H9 (cell line): ENCODE measurements around the gene SPAM1. TPM values are rescaled to one million over a fixed set of nuclear protein-coding genes. Genes with fewer than 3 reads are reported as not detected.

Experiments
- DNase-seq: peaks from one replicate; pipeline ENCODE4 v3.0.0-alpha.2; 2017
- H2AFZ ChIP-seq: one replicate; pipeline ENCODE4 v1.6.1; 2013; ENCODE audit warnings: mild to moderate bottlenecking, low read length, control low read depth, moderate library complexity
- H2AK5ac ChIP-seq: 2 replicates; pipeline ENCODE4 v1.6.1; 2013; ENCODE audit warnings: low read length, control low read depth, mixed read lengths; ENCODE audit not compliant: insufficient read length
- H2BK120ac ChIP-seq: one replicate; pipeline ENCODE4 v1.6.1; 2013; ENCODE audit warnings: low read depth, mild to moderate bottlenecking, low read length, control low read depth, inconsistent platforms; ENCODE audit not compliant: poor library complexity, severe bottlenecking
- H2BK12ac ChIP-seq: 2 replicates; pipeline ENCODE4 v1.6.1; 2013; ENCODE audit warnings: low read length, control low read depth, mixed read lengths, low read depth; ENCODE audit not compliant: insufficient read length
- H2BK15ac ChIP-seq: 2 replicates; pipeline ENCODE4 v1.6.1; 2013; ENCODE audit warnings: low read depth, low read length, control low read depth
- H2BK20ac ChIP-seq: one replicate; pipeline ENCODE4 v1.6.1; 2013; ENCODE audit warnings: low read depth, mild to moderate bottlenecking, low read length, control low read depth, inconsistent platforms; ENCODE audit not compliant: poor library complexity, severe bottlenecking
- H2BK5ac ChIP-seq: 2 replicates; pipeline ENCODE4 v1.6.1; 2013; ENCODE audit warnings: low read length, control low read depth, mixed read lengths; ENCODE audit not compliant: insufficient read length
- H3K14ac ChIP-seq: 2 replicates; pipeline ENCODE4 v1.6.1; 2013; ENCODE audit warnings: low read length, control low read depth; ENCODE audit not compliant: insufficient read depth
- H3K18ac ChIP-seq: 2 replicates; pipeline ENCODE4 v1.6.1; 2013; ENCODE audit warnings: low read depth, mild to moderate bottlenecking, mixed read lengths, low read length, control low read depth; ENCODE audit not compliant: insufficient read length
- H3K23ac ChIP-seq: 2 replicates; pipeline ENCODE4 v1.6.1; 2013; ENCODE audit warnings: low read length, control low read depth, mixed read lengths, low read depth; ENCODE audit not compliant: insufficient read length
- H3K23me2 ChIP-seq: 2 replicates; pipeline ENCODE4 v1.6.1; 2013; ENCODE audit warnings: low read depth, mild to moderate bottlenecking, mixed read lengths, low read length, control low read depth; ENCODE audit not compliant: insufficient read length, poor library complexity, severe bottlenecking
- H3K27ac ChIP-seq: 2 replicates; pipeline ENCODE4 v1.5.1; 2013; ENCODE audit warnings: low read length, control low read depth, mixed read lengths, low read depth; ENCODE audit not compliant: insufficient read length
- H3K27me3 ChIP-seq: 2 replicates; pipeline ENCODE4 v1.6.1; 2013; ENCODE audit warnings: low read length, control low read depth, inconsistent platforms; ENCODE audit not compliant: insufficient read depth
- H3K4ac ChIP-seq: 2 replicates; pipeline ENCODE4 v1.6.1; 2013; ENCODE audit warnings: low read depth, mild to moderate bottlenecking, control low read depth, inconsistent platforms, low read length, moderate library complexity
- H3K4me1 ChIP-seq: 2 replicates; pipeline ENCODE4 v1.6.1; 2013; ENCODE audit warnings: low read length, control low read depth, inconsistent platforms; ENCODE audit not compliant: insufficient read depth
- H3K4me2 ChIP-seq: 2 replicates; pipeline ENCODE4 v1.6.1; 2013; ENCODE audit warnings: low read length, control low read depth, mixed read lengths; ENCODE audit not compliant: insufficient read length, insufficient read depth
- H3K56ac ChIP-seq: 2 replicates; pipeline ENCODE4 v1.6.1; 2013; ENCODE audit warnings: low read depth, mild to moderate bottlenecking, mixed read lengths, low read length, control low read depth; ENCODE audit not compliant: insufficient read length
- H3K79me1 ChIP-seq: 2 replicates; pipeline ENCODE4 v1.6.1; 2013; ENCODE audit warnings: low read depth, mild to moderate bottlenecking, moderate library complexity, low read length, control low read depth, inconsistent platforms; ENCODE audit not compliant: insufficient read depth, poor library complexity, severe bottlenecking
- H3K79me2 ChIP-seq: 2 replicates; pipeline ENCODE4 v1.6.1; 2013; ENCODE audit warnings: low read length, control low read depth, inconsistent platforms; ENCODE audit not compliant: insufficient read depth
- H3K9ac ChIP-seq: 2 replicates; pipeline ENCODE4 v1.6.1; 2013; ENCODE audit warnings: low read length, control low read depth, mixed read lengths; ENCODE audit not compliant: insufficient read length; ENCODE audit errors: extremely low read depth
- H3K9me3 ChIP-seq: one replicate; pipeline ENCODE4 v1.6.1; 2013; ENCODE audit warnings: low read depth, low read length, inconsistent platforms; ENCODE audit not compliant: control insufficient read depth
- H3T11ph ChIP-seq: one replicate; pipeline ENCODE4 v1.6.1; 2013; ENCODE audit warnings: mild to moderate bottlenecking, low read length, control low read depth, inconsistent platforms
- H4K20me1 ChIP-seq: one replicate; pipeline ENCODE4 v1.6.1; 2013; ENCODE audit not compliant: control insufficient read depth, insufficient read length, insufficient read depth
- H4K5ac ChIP-seq: 2 replicates; pipeline ENCODE4 v1.6.1; 2013; ENCODE audit warnings: low read depth, mild to moderate bottlenecking, mixed read lengths, low read length, control low read depth; ENCODE audit not compliant: insufficient read length
- H4K8ac ChIP-seq: replicated peaks from 2 replicates; pipeline ENCODE4 v1.6.1; 2013; ENCODE audit warnings: low read length, control low read depth, mixed read lengths, low read depth; ENCODE audit not compliant: insufficient read length
- H4K91ac ChIP-seq: 2 replicates; pipeline ENCODE4 v1.6.1; 2013; ENCODE audit warnings: low read depth, mild to moderate bottlenecking, moderate library complexity, mixed read lengths, low read length, control low read depth; ENCODE audit not compliant: insufficient read length
- H3K27ac Mint-ChIP-seq, 3 experiments: 2 replicates in 2 of 3; 3 replicates in 1 of 3; pipeline ENCODE4 v1.8.0; 2020 to 2021; ENCODE audit warnings: mixed read lengths in 3 of 3, mild to moderate bottlenecking in 1 of 3, moderate library complexity in 1 of 3
- H3K27me3 Mint-ChIP-seq: 2 replicates; pipeline ENCODE4 v1.8.0; 2021; ENCODE audit warnings: low read depth, mild to moderate bottlenecking, moderate library complexity, mixed read lengths
- H3K36me3 Mint-ChIP-seq, 3 experiments: 2 replicates in 2 of 3; 3 replicates in 1 of 3; pipeline ENCODE4 v1.8.0; 2020 to 2021; ENCODE audit warnings: low read depth in 3 of 3, mixed read lengths in 3 of 3; ENCODE audit not compliant: insufficient read depth in 1 of 3
- H3K4me1 Mint-ChIP-seq, 2 experiments: 2 replicates each; pipeline ENCODE4 v1.8.0; 2020; ENCODE audit warnings: mixed read lengths in 2 of 2
- H3K4me3 Mint-ChIP-seq, 2 experiments: 2 replicates in 1 of 2; 3 replicates in 1 of 2; pipeline ENCODE4 v1.8.0; 2020 to 2021; ENCODE audit warnings: mild to moderate bottlenecking in 2 of 2, mixed read lengths in 2 of 2, moderate library complexity in 1 of 2
- H3K9me3 Mint-ChIP-seq, 2 experiments: 2 replicates in 1 of 2; 3 replicates in 1 of 2; pipeline ENCODE4 v1.8.0; 2020; ENCODE audit warnings: mild to moderate bottlenecking in 2 of 2, mixed read lengths in 2 of 2, moderate library complexity in 1 of 2
- WGBS: extraction: QIAGEN DNeasy Blood & Tissue Kit; methylation state at CpG from one replicate; pipeline ENCODE4 v1.1.7; 2013; ENCODE audit warnings: missing lambda C conversion rate, low lambda C conversion rate, mixed read lengths; ENCODE audit not compliant: insufficient read length; ENCODE audit errors: extremely low coverage; 5-methylcytosine and 5-hydroxymethylcytosine counted together
- total RNA-seq: library from RNA; stranded (reverse); gene quantifications from 2 replicates; pipeline ENCODE4 v1.2.1, GENCODE V29; 2021
- TF ChIP-seq, protein P1 (sequence below): fragments of 200-600 bp; sonication (generic); conservative IDR thresholded peaks from 3 replicates; pipeline ENCODE4 v1.8.0; 2021; ENCODE audit warnings: antibody characterized with exemption, mild to moderate bottlenecking

Gene SPAM1
- total RNA-seq, 1 experiment from 2014 or later, result not detected

DNA sequence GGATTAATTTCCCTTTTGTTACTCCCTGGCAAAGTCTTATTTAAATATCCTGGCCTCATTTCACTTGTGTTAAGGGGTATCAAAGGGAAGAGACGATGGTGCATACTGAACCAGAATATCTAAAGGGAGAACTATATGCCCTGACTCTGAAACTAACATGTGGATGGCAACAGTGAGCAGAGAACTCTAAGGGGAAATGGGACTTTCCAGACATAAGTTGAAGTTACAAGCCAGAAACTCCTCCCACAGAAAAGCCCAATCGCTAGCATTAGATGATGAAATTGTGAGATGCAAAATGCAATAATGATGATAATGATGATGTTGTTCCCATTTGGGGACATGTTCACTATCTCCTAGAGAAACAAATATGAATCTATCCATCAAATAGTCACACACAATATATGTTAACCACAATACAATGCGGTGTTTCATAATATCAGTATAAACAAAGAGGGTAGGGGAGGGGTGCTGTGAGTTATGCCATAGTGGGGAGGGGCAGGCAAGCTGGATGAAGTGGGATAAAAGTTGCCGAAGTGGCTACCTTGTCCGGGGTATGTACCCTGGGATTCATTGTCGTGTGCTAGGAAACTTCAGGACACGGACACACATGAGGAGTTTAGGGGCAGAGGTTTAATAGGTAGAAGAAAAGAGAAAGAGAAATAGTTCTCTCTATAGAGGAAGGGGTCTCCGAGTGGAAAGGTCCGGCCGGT is 70.7 kb downstream of the SPAM1 start:
- no peak overlapping the region for H4K8ac ChIP-seq
- H3T11ph ChIP-seq, result no peak overlapping the region
- TF ChIP-seq, protein P1, sequence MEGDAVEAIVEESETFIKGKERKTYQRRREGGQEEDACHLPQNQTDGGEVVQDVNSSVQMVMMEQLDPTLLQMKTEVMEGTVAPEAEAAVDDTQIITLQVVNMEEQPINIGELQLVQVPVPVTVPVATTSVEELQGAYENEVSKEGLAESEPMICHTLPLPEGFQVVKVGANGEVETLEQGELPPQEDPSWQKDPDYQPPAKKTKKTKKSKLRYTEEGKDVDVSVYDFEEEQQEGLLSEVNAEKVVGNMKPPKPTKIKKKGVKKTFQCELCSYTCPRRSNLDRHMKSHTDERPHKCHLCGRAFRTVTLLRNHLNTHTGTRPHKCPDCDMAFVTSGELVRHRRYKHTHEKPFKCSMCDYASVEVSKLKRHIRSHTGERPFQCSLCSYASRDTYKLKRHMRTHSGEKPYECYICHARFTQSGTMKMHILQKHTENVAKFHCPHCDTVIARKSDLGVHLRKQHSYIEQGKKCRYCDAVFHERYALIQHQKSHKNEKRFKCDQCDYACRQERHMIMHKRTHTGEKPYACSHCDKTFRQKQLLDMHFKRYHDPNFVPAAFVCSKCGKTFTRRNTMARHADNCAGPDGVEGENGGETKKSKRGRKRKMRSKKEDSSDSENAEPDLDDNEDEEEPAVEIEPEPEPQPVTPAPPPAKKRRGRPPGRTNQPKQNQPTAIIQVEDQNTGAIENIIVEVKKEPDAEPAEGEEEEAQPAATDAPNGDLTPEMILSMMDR, result no peak
- H2BK5ac ChIP-seq, result no peak overlapping the region
- no CpG with 5 or more reads among the region's 10 CpGs for WGBS
- H3K79me2 ChIP-seq, result no peaks in the 10 kb centered on the region
- H3K23ac ChIP-seq, result no peak overlapping the region
- H3K14ac ChIP-seq, result no peak overlapping the region
- H3K9me3 ChIP-seq, result no peaks in the 10 kb centered on the region
- no peak overlapping the region for H3K18ac ChIP-seq
- no peak overlapping the region for H2BK12ac ChIP-seq
- no peak overlapping the region for H3K56ac ChIP-seq
- H3K27me3 ChIP-seq, result no peaks in the 10 kb centered on the region
- no peaks in the 10 kb centered on the region for H3K23me2 ChIP-seq
- H2AK5ac ChIP-seq, result no peak overlapping the region
- H4K20me1 ChIP-seq, result no peaks in the 10 kb centered on the region
- no peak for DNase-seq
- Mint-ChIP-seq H3K4me3 (no peak overlapping the region), H3K27me3 (peaks cover 6% of the 10 kb centered on the region), H3K4me1 (peaks cover 20 to 31% of the 10 kb centered on the region in 2 experiments), H3K9me3 (peaks cover 4 to 5% of the 10 kb centered on the region in 2 experiments; a peak in 1 of 5 replicates), H3K27ac (no peak overlapping the region), H3K36me3 (peaks cover 0 to 5% (median 1%) of the 10 kb centered on the region in 3 experiments; a peak in 3 of 7 replicates)
- no peak overlapping the region for H3K27ac ChIP-seq
- H3K4me1 ChIP-seq, result peaks cover 7% of the 10 kb centered on the region
- H4K5ac ChIP-seq, result no peak overlapping the region
- H2BK120ac ChIP-seq, result no peak overlapping the region
- no peak overlapping the region for H3K9ac ChIP-seq
- H2BK20ac ChIP-seq, result no peak overlapping the region
- no peak overlapping the region for H2BK15ac ChIP-seq
- no peaks in the 10 kb centered on the region for H3K79me1 ChIP-seq
- H3K4ac ChIP-seq, result no peak overlapping the region
- no peak overlapping the region for H2AFZ ChIP-seq
- no peak overlapping the region for H4K91ac ChIP-seq
- H3K4me2 ChIP-seq, result no peak overlapping the region
